ENCODE measurements around the gene DCBLD2.

DNA sequence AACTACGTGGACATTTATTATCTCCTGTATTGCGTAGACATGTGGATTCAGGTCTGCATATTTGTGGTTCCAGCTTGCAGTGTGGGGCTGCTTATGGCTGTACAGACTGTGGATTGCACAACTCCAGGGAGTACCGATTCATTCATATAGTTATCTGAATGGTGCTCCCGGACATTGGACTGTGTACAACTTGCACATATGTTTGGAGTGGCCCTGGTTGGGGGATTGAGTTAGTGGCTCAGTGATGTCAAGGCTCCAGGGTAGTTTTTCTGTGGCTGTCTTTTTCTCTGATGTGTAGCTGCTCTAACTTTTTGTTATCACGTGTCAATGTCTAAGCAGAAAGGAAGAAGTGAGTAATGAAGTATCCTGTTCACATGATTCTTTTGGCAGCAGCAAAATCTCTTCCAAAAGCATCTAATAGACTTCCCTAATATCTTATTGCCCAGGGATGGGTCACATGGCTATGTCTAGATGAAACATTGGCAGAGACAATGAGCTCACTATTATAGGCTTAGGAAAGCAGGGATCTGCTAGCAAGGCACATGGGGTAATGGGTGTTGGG is 122.6 kb downstream of the DCBLD2 start:
- TF ChIP-seq POLR2A (IDR thresholded peaks at IDR 0.05) = no peak
- TF ChIP-seq, protein P1, sequence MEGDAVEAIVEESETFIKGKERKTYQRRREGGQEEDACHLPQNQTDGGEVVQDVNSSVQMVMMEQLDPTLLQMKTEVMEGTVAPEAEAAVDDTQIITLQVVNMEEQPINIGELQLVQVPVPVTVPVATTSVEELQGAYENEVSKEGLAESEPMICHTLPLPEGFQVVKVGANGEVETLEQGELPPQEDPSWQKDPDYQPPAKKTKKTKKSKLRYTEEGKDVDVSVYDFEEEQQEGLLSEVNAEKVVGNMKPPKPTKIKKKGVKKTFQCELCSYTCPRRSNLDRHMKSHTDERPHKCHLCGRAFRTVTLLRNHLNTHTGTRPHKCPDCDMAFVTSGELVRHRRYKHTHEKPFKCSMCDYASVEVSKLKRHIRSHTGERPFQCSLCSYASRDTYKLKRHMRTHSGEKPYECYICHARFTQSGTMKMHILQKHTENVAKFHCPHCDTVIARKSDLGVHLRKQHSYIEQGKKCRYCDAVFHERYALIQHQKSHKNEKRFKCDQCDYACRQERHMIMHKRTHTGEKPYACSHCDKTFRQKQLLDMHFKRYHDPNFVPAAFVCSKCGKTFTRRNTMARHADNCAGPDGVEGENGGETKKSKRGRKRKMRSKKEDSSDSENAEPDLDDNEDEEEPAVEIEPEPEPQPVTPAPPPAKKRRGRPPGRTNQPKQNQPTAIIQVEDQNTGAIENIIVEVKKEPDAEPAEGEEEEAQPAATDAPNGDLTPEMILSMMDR (IDR thresholded peaks at IDR 0.05) = no peak
